Esophagus muscularis mucosa (tissue), 4 donors: ENCODE measurements around the gene ST3GAL5.

Experiments
- CTCF ChIP-seq, 3 experiments: fragments of 200-600 bp in 2 of 3; fragments of 450-650 bp in 1 of 3; sonication (generic) in 2 of 3; IDR thresholded peaks; one replicate each; pipeline ENCODE4 v1.5.1; 2017 to 2019; ENCODE audit warnings: antibody characterized with exemption in 3 of 3, mild to moderate bottlenecking in 2 of 3, moderate library complexity in 1 of 3
- EP300 ChIP-seq: sonication (generic); formaldehyde crosslinking; IDR thresholded peaks from one replicate; pipeline ENCODE4 v1.6.1; 2017; ENCODE audit warnings: antibody characterized with exemption
- POLR2A ChIP-seq: fragments of 450-650 bp; IDR thresholded peaks from one replicate; pipeline ENCODE4 v1.6.1; 2017; ENCODE audit warnings: antibody characterized with exemption, moderate library complexity, mild to moderate bottlenecking, low read depth

DNA sequence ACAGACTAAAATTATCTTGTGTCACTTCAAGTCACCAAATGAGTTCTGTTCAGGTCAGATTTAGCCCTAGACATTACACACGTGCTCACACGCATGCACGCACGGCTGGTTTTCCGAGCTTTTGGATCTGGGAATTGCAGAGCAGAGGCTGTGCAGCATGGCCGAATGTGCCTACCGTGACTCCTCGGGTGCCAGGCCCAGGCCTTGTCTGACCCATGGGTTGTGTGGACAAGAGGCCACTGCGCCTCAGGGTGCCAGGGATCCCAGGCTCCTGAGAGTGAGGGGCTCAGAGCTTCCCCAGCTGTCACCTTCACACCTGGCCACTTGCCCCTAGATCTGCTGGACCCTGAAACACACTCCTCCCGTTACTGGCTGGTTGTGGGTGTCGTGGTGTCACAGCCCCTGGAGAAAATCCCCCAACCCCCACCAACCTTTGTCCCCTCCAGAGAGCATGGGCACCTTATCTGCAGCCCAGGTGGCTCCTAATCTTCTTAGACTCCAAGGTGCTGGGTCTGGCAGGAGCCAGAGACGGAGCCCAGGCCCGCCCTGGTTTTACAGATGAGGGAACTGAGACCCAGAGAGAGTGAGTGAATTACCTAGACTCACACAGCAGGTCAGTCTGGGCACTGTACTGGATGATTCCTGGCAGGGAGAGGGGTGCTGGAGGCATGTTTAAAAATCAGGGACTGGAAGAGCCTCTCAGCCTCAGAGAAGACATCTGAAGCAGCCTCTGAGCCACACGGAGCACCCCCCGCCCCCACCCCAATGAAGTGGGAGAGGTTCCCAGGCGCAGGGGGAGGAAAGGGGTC, 78.2 kb downstream of the ST3GAL5 start:
- no peak for TF ChIP-seq CTCF (IDR thresholded peaks at IDR 0.05)
- no peak for TF ChIP-seq POLR2A
- TF ChIP-seq EP300: no peak
